ENCODE data around the gene ODF2.
"Not testable (repeated sequence)": the region's sequence is repeated elsewhere in the genome, so short reads cannot be mapped to it uniquely, and the experiment has no call there.

The ODF2 gene

DNA sequence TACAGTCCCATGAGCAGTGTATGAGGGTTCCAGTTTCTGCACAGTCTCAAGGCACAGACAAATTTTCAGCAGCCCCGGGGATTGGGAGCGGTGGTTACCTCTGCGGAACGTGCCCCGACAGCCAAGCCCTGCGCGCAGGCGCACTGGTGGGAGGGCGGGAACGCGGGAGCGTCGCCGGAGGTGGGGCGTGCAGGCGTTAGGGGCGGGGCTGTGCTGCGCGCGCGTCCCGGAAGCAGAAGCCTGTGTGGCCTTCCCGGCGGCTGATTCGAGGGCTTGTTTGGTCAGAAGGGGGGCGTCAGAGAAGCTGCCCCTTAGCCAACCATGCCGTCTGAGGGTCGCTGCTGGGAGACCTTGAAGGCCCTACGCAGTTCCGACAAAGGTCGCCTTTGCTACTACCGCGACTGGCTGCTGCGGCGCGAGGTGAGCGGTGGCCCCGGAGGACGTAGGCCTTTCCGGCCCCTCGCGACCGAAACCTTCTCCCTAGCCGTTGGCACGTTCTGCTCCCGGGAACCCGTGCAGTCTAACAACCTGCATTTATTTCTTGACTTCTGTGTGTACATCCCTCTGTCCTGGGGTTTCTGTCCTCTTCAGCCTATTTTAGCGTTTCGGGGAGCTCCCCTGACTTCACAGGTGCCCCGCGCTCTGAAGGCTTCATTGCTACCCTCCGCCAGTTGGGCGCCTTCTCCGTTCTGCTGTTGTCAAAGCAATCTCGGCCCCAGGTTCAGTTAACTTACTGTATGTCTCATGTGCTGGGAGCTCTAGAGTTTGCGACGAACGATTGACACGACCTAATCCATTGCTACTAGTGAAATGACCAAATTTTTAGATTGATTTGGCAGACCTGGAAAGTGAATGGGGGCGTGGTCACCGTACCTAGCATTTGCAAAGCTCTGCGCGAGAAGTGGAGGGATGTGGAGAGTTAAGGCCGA, 48.9 kb downstream of the ODF2 start, which contains the start of gene GLE1:
TSS of gene GLE1 (plus strand) at position 235 of the 929 bp plus-strand sequence. CDS start at position 322, 87 bp downstream.
- TF ChIP-seq L3MBTL2 (conservative IDR thresholded peaks at IDR 0.05) (peak; percentile 75), SUZ12 (IDR thresholded peaks at IDR 0.05) (no peak), ELF4 (IDR thresholded peaks at IDR 0.05) (peak; percentile 52; the same call in 1 of the 2 replicates)
- ChIA-PET POLR2A (interaction anchor here (0.7 to 2.2 kb wide), 12 partner anchors 8 to 229 kb away, joined by 3 to 22 read pairs (median 4); partner anchors contain the start of genes GOLGA2, SPTAN1 and SWI5), CTCF (interaction anchor here (0.8 to 1.0 kb wide), 2 partner anchors 20 to 228 kb away, joined by 3 read pairs; no protein-coding TSS in a partner anchor)
- DNase-seq (ENCODE audit: extremely low spot score): peak; percentile 100

DNA sequence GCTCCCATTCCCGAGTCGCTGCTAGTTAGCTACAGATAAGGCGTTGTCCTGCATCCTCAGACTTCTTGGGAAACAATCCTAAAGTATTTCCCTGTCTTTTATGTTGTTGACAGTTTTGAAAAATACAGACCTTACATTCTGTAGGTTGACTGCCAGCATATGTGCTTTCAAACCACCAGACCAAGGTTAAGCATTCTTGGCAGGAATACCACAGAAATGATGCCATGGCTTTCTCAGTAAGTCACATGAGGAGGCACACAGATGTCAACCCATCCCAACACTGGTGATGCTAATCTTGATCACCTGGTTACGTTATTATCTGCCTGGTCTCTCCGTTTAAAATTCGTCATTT, 49.6 kb downstream of the ODF2 start:
- POLR2A ChIA-PET: interaction anchor here (0.8 to 2.2 kb wide), 10 partner anchors 8 to 230 kb away, joined by 3 to 22 read pairs (median 4); partner anchors contain the start of genes GOLGA2, SPTAN1 and SWI5
- DNase-seq (ENCODE audit: extremely low spot score): no peak
- CTCF ChIA-PET: interaction anchor here (0.8 to 1.0 kb wide), 2 partner anchors 20 to 227 kb away, joined by 3 read pairs; no protein-coding TSS in a partner anchor
- no peak for TF ChIP-seq TARDBP (IDR thresholded peaks at IDR 0.05)
- no peak for TF ChIP-seq HDGF (IDR thresholded peaks at IDR 0.05; ENCODE audit: borderline replicate concordance)
- no peak for TF ChIP-seq FOXK2 (IDR thresholded peaks at IDR 0.05)
- TF ChIP-seq L3MBTL2 (conservative IDR thresholded peaks at IDR 0.05): no peak
- no peak for TF ChIP-seq LEF1 (IDR thresholded peaks at IDR 0.05; ENCODE audit: borderline replicate concordance)
- no peak for TF ChIP-seq ELF4 (IDR thresholded peaks at IDR 0.05)
- TF ChIP-seq PKNOX1 (IDR thresholded peaks at IDR 0.05): no peak
- no peak for TF ChIP-seq NFRKB (IDR thresholded peaks at IDR 0.05)
- TF ChIP-seq FOXM1 (IDR thresholded peaks at IDR 0.05; ENCODE audit: borderline replicate concordance): no peak

DNA sequence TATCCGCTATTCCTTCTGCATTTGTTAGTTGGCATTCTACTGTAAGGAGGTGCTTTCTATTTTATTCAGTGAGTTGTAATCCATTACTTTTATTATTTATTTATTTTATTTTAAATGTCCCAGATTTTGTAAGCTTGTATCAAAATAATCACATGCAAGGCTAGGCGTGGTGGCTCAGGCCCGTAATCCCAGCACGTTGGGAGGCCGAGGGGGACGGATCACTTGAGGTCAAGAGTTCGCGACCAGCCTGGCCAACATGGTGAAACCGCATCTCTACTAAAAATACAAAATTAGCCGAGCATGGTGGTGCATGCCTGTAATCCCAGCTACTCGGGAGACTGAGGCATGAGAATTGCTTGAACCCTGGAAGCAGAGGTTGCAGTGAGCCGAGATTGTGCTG, 50.1 kb downstream of the ODF2 start:
- CTCF ChIA-PET; DNase-seq (ENCODE audit: extremely low spot score): not testable (repeated sequence)
- POLR2A ChIA-PET: interaction anchor here (1.2 to 2.2 kb wide), 2 partner anchors 21 to 46 kb away, joined by 5 to 22 read pairs; partner anchors contain the start of gene SPTAN1

DNA sequence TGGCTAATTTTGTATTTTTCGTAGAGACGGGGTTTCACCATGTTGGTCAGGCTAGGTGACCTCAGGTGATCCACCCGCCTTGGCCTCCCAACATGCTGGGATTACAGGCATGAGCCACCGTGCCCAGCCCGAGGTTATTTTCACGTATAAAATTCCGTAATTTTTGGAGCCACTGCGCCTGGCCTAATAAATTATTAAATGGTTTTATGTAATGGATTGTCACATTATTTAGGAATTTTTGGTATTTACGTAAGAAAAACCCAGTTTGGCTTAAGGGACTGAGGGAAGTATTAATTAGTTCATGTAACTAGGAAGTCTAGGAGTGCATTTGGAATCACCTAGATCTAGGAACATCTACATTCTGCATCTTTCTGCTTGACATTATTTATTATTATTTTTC, 57.0 kb downstream of the ODF2 start:
- TF ChIP-seq ELF4 (IDR thresholded peaks at IDR 0.05): no peak
- TF ChIP-seq PKNOX1 (IDR thresholded peaks at IDR 0.05): no peak
- no peak for DNase-seq (ENCODE audit: extremely low spot score)
- ChIA-PET POLR2A (interaction anchor here (0.6 to 0.9 kb wide), 2 partner anchors 8 to 452 kb away, joined by 3 read pairs; partner anchors contain the start of gene GLE1), CTCF (no interaction called here)

DNA sequence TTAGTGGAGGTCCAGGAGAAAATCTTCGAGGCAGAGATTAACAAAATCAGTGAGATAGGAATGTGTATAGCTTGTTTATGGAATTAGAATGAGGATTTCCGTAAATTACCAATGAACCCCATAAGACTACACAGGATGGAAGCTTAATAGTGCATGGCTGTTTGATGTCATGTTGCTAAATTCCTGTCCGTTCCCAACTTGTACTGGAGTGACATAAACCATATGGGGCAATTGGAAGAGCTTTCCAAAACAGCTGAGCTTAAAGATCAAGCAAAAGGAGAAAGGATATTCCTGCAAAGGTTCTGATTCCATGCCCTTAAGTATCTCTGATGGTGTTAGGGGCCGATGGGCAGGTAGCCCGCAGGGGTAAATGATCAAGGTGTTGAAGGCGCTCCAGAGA, 66.2 kb downstream of the ODF2 start:
- no peak for DNase-seq (ENCODE audit: extremely low spot score)
- ChIA-PET CTCF (interaction anchor here (0.5 kb wide), 1 partner anchor 9 kb away, joined by 4 read pairs; no protein-coding TSS in a partner anchor), POLR2A (interaction anchor here (3.7 kb wide), 1 partner anchor 17 kb away, joined by 12 read pairs; the partner anchor contains the start of gene GLE1)
- TF ChIP-seq FOXK2 (IDR thresholded peaks at IDR 0.05) (no peak), NFRKB (IDR thresholded peaks at IDR 0.05) (no peak), ELF4 (IDR thresholded peaks at IDR 0.05) (no peak), LEF1 (IDR thresholded peaks at IDR 0.05; ENCODE audit: borderline replicate concordance) (no peak)

DNA sequence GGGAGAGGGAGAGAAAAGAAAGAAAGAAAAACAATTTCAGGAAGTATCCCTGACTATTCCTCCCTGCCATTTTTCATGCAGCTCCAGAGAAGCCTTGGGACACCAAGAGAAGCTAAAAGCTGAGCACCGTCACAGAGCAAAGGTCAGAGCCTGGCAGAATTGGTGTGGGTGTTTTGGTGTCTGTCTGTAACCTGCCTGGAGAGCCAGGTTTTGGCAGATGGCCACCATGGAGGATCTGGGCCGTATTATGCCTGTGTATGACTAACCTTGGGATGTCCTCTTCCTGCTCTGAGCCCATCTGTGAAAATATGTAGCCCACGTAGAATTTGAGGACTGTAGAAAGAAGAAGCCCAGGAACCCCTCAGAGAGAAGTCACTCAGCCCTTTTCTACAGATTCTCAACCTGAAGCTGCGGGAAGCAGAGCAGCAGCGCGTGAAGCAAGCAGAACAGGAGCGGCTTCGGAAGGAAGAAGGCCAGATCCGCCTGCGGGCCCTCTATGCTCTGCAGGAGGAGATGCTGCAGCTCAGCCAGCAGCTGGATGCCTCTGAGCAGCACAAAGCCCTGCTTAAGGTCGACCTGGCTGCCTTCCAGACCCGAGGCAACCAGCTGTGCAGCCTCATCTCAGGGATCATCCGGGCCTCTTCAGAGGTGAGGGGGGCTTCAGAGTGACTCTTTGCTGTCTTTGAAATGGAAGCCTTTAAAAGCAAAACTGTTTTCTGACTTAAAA, 67.6 kb downstream of the ODF2 start:
- TF ChIP-seq BHLHE40 (IDR thresholded peaks at IDR 0.05; ENCODE audit: borderline replicate concordance): no peak
- TF ChIP-seq FOXM1 (IDR thresholded peaks at IDR 0.05; ENCODE audit: borderline replicate concordance): no peak
- TF ChIP-seq FOXA1 (IDR thresholded peaks at IDR 0.05): no peak
- no peak for TF ChIP-seq L3MBTL2 (conservative IDR thresholded peaks at IDR 0.05)
- no peak for TF ChIP-seq SP1 (IDR thresholded peaks at IDR 0.05)
- no peak for TF ChIP-seq ARNT (IDR thresholded peaks at IDR 0.05)
- TF ChIP-seq FOXK2 (IDR thresholded peaks at IDR 0.05): no peak
- no peak for TF ChIP-seq ZNF384 (IDR thresholded peaks at IDR 0.05)
- no peak for TF ChIP-seq CTBP1 (IDR thresholded peaks at IDR 0.05; ENCODE audit: borderline replicate concordance)
- no peak for TF ChIP-seq ELF4 (IDR thresholded peaks at IDR 0.05)
- TF ChIP-seq LEF1 (IDR thresholded peaks at IDR 0.05; ENCODE audit: borderline replicate concordance): no peak
- no peak for TF ChIP-seq HDGF (IDR thresholded peaks at IDR 0.05; ENCODE audit: borderline replicate concordance)
- TF ChIP-seq PKNOX1 (IDR thresholded peaks at IDR 0.05): no peak
- no peak for TF ChIP-seq SUZ12 (IDR thresholded peaks at IDR 0.05)
- no peak for TF ChIP-seq NFRKB (IDR thresholded peaks at IDR 0.05)
- TF ChIP-seq TARDBP (IDR thresholded peaks at IDR 0.05): no peak
- ChIA-PET CTCF (no interaction called here), POLR2A (interaction anchor here (3.7 kb wide), 1 partner anchor 18 kb away, joined by 12 read pairs; the partner anchor contains the start of gene GLE1)
- no peak for DNase-seq (ENCODE audit: extremely low spot score)
